ENCODE results near the gene NKRF.
A peak's percentile ranks its signal among the peaks of the same experiment; 100 is the strongest.

NKRF gene

GRCh38 chrX:119625843-119626242 lies 19.6 kb upstream of the NKRF start:
- no peak for TF ChIP-seq POLR2A (IDR thresholded peaks at IDR 0.05; ENCODE audit: low read depth, low read length)
- no peak for FAIRE-seq
- DNase-seq (ENCODE audit: insufficient read length, low spot score), result no peak

GRCh38 chrX:119624951-119625668 lies 18.9 kb upstream of the NKRF start:
- TF ChIP-seq POLR2A (IDR thresholded peaks at IDR 0.05; ENCODE audit: low read depth, low read length), result no peak
- FAIRE-seq, result no peak
- DNase-seq (ENCODE audit: insufficient read length, low spot score), result no peak

GRCh38 chrX:119624417-119624816 lies 18.2 kb upstream of the NKRF start:
- no peak for FAIRE-seq
- DNase-seq (ENCODE audit: insufficient read length, low spot score), result no peak
- no peak for TF ChIP-seq POLR2A (IDR thresholded peaks at IDR 0.05; ENCODE audit: low read depth, low read length)

GRCh38 chrX:119622356-119623232 lies 16.4 kb upstream of the NKRF start:
- no peak for TF ChIP-seq POLR2A (IDR thresholded peaks at IDR 0.05; ENCODE audit: low read depth, low read length)
- FAIRE-seq (peak; percentile 52), DNase-seq (ENCODE audit: insufficient read length, low spot score) (no peak)

GRCh38 chrX:119618439-119618838 lies 12.2 kb upstream of the NKRF start:
- TF ChIP-seq POLR2A (IDR thresholded peaks at IDR 0.05; ENCODE audit: low read depth, low read length), result no peak
- FAIRE-seq (no peak), DNase-seq (ENCODE audit: insufficient read length, low spot score) (no peak)

GRCh38 chrX:119617517-119618164 lies 11.4 kb upstream of the NKRF start:
- no peak for DNase-seq (ENCODE audit: insufficient read length, low spot score)
- no peak for FAIRE-seq
- no peak for TF ChIP-seq POLR2A (IDR thresholded peaks at IDR 0.05; ENCODE audit: low read depth, low read length)

GRCh38 chrX:119614776-119615175 lies 8.6 kb upstream of the NKRF start:
- DNase-seq (ENCODE audit: insufficient read length, low spot score), result no peak
- no peak for FAIRE-seq
- TF ChIP-seq POLR2A (IDR thresholded peaks at IDR 0.05; ENCODE audit: low read depth, low read length), result no peak

GRCh38 chrX:119607018-119607389 lies 780 bp upstream of the NKRF start:
- no peak for TF ChIP-seq POLR2A (IDR thresholded peaks at IDR 0.05; ENCODE audit: low read depth, low read length)

GRCh38 chrX:119605464-119606279 lies 552 bp downstream of the NKRF start:
- FAIRE-seq (no peak), DNase-seq (ENCODE audit: insufficient read length, low spot score) (no peak)
- TF ChIP-seq POLR2A (IDR thresholded peaks at IDR 0.05; ENCODE audit: low read depth, low read length), result no peak

More at GRCh38 chrX:119607018-119607389, 780 bp upstream of the NKRF start:
- DNase-seq (ENCODE audit: insufficient read length, low spot score), result no peak
- no peak for FAIRE-seq

- TF ChIP-seq POLR2A (IDR thresholded peaks at IDR 0.05; ENCODE audit: low read depth, low read length), result no peak
- FAIRE-seq (no peak), DNase-seq (ENCODE audit: insufficient read length, low spot score) (no peak)
These were observed 1.3 kb downstream of the NKRF start for GRCh38 chrX:119604766-119605463.

- FAIRE-seq (no peak), DNase-seq (ENCODE audit: insufficient read length, low spot score) (no peak)
- no peak for TF ChIP-seq POLR2A (IDR thresholded peaks at IDR 0.05; ENCODE audit: low read depth, low read length)
These were observed 3.4 kb downstream of the NKRF start for GRCh38 chrX:119602701-119603255.

- FAIRE-seq (no peak), DNase-seq (ENCODE audit: insufficient read length, low spot score) (no peak)
- TF ChIP-seq POLR2A (IDR thresholded peaks at IDR 0.05; ENCODE audit: low read depth, low read length), result no peak
These were observed 16.4 kb downstream of the NKRF start for GRCh38 chrX:119589810-119590209.

Data from H54 (cell line).